ENCODE measurements around the gene GRIK5.

Gene GRIK5

GRCh38 chr19:42010245-42011126 lies 59.5 kb downstream of the GRIK5 start:
- TF ChIP-seq, protein P1, sequence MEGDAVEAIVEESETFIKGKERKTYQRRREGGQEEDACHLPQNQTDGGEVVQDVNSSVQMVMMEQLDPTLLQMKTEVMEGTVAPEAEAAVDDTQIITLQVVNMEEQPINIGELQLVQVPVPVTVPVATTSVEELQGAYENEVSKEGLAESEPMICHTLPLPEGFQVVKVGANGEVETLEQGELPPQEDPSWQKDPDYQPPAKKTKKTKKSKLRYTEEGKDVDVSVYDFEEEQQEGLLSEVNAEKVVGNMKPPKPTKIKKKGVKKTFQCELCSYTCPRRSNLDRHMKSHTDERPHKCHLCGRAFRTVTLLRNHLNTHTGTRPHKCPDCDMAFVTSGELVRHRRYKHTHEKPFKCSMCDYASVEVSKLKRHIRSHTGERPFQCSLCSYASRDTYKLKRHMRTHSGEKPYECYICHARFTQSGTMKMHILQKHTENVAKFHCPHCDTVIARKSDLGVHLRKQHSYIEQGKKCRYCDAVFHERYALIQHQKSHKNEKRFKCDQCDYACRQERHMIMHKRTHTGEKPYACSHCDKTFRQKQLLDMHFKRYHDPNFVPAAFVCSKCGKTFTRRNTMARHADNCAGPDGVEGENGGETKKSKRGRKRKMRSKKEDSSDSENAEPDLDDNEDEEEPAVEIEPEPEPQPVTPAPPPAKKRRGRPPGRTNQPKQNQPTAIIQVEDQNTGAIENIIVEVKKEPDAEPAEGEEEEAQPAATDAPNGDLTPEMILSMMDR (IDR thresholded peaks at IDR 0.05): no peak

DNA sequence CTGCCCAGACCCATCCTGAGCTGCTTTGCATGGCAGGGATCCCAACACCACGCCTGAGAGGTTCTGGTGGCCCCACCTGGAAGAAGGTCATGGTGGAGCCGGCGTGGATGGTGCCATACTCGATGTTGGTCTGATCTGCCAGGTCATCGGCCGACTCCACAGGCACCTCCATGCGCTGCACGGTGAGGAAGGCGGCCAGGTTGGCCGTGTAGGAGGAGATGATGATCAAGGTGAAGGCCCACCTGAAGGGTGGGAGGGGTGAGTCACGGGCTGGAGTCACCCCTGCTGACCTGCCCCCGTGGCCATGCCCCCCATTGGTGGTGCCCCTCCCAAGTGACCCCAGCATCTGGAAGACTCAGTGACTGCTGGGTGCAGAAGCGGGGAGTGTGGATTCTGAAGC lies 63.4 kb downstream of the GRIK5 start:
- TF ChIP-seq, protein P1 (IDR thresholded peaks at IDR 0.05): no peak

DNA sequence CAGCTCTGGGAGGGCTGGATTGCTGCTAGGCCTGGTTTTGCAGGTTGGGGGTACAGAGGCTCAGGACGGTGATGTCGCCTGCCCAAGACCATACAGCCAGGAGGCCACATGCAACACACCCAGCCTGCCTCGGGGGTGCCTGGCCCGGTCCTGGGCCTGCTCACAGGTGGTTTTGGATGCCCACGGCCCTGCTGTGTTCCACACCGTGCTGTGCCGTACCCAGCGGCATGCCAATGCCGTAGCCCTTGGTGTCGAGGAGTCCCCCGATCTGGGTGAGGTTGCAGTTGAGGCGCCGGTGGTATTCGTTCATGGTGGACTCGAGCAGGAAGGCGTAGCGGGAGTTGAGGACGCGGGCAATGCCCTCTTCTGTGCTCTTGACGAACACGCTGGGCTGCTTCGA lies 64.5 kb downstream of the GRIK5 start:
- TF ChIP-seq, protein P1 (IDR thresholded peaks at IDR 0.05): no peak

GRCh38 chr19:42003506-42004294 lies 66.3 kb downstream of the GRIK5 start:
- TF ChIP-seq, protein P1 (IDR thresholded peaks at IDR 0.05): no peak

DNA sequence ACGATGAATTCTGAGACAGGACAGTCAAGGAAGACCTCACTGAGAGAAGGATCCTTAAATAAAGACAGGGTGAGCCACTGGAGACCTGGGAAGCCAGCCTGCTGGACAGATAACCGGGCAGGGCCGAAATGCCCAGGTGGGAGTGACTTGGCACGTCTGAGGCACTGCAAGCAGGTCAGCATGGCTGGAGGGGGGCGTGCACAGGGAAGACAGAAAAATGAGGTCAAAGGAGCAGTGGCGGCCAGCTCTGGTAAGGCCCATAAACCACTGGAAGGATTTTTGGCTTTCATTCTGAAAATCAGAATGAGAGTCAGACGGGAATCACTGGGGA lies 70.2 kb downstream of the GRIK5 start:
- TF ChIP-seq, protein P1 (IDR thresholded peaks at IDR 0.05): no peak

DNA sequence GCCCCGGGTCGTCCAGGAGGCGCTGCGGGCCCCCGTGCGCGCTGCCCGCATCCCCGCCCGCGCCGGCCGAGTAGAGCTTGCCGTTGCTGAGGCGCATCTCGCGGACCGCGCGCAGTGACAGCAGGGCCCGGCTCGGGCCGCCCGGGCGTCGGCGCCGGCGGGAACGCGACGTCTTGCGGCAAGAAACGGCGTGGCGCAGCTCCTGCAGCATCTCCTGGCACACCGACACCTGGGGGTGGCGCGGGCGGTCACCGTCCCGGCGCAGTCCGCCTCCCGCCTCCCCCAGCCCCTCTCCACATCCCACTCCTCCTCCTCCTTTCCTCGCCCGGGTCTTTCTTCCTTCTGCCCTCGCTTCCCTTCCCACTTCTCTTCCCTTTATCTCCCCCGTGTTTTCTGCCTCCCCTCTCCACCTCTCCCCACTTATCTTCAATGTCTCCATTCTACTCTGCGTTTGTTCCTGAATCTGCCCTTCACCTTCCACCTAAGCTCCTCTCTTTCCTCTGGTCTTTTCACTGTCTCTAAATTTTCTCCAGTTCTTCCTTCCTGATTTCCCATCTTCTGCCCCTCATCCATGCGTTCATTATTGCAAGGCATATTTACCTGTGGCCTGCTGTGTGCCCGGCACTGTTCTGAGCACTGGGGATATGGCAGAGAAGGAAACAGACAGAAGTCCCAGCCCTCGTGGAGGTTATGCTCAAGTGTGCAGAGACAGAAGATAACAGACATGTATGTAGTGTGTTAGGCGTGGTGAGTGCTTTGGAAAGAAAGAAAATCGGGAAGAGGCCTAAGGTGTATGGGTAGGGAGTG lies 70.7 kb downstream of the GRIK5 start:
- TF ChIP-seq, protein P1 (IDR thresholded peaks at IDR 0.05): no peak
